Neural cell (in vitro differentiated cells): ENCODE measurements around the gene TRMT11. TPM values are rescaled to one million over a fixed set of nuclear protein-coding genes. Genes with fewer than 3 reads are reported as not detected.

Experiments used
- H2AFZ ChIP-seq: fragments of 200-600, 300-800 bp; sonication (generic), shearing (Covaris generic); 2 replicates; pipeline ENCODE4 v1.6.0; 2014; ENCODE audit warnings: low read depth, mild to moderate bottlenecking, antibody characterized with exemption, low read length, moderate library complexity
- H3F3A ChIP-seq: fragments of 200-600 bp; shearing (Covaris generic); 2 replicates; pipeline ENCODE4 v1.6.1; 2016; ENCODE audit warnings: mild to moderate bottlenecking, moderate library complexity, mixed read lengths, antibody characterized with exemption, low read length; ENCODE audit not compliant: insufficient read depth, poor library complexity, severe bottlenecking
- H3K27ac ChIP-seq: fragments of 200-600, 300-800 bp; sonication (generic), shearing (Covaris generic); 2 replicates; pipeline ENCODE4 v1.5.1; 2014; ENCODE audit warnings: mild to moderate bottlenecking, low read length, moderate library complexity
- H3K27me3 ChIP-seq: fragments of 300-800, 200-600 bp; sonication (generic), shearing (Covaris generic); 2 replicates; pipeline ENCODE4 v1.6.0; 2014; ENCODE audit warnings: mild to moderate bottlenecking, low read depth, low read length, moderate library complexity; ENCODE audit not compliant: insufficient read depth
- H3K36me3 ChIP-seq: fragments of 300-800, 200-600 bp; sonication (generic), shearing (Covaris generic); 2 replicates; pipeline ENCODE4 v1.5.1; 2014; ENCODE audit warnings: mild to moderate bottlenecking, antibody characterized with exemption, low read length, moderate library complexity; ENCODE audit not compliant: insufficient read depth
- H3K4me2 ChIP-seq: fragments of 300-800, 200-600 bp; sonication (generic), shearing (Covaris generic); 2 replicates; pipeline ENCODE4 v1.6.0; 2014; ENCODE audit warnings: mild to moderate bottlenecking, low read length
- H3K4me3 ChIP-seq: fragments of 300-800, 200-600 bp; sonication (generic), shearing (Covaris generic); 2 replicates; pipeline ENCODE4 v1.5.1; 2014; ENCODE audit warnings: mild to moderate bottlenecking, low read length, moderate library complexity
- H3K79me2 ChIP-seq: fragments of 200-600 bp; shearing (Covaris generic); replicated peaks from 2 replicates; pipeline ENCODE4 v1.6.0; 2014; ENCODE audit warnings: mild to moderate bottlenecking, low read length, moderate library complexity; ENCODE audit not compliant: insufficient read depth
- H3K9ac ChIP-seq: fragments of 300-800, 200-600 bp; sonication (generic), shearing (Covaris generic); 2 replicates; pipeline ENCODE4 v1.6.1; 2016; ENCODE audit warnings: mild to moderate bottlenecking, low read length, mixed read lengths
- H3K9me2 ChIP-seq: fragments of 200-600 bp; shearing (Covaris generic); 2 replicates; pipeline ENCODE4 v1.6.1; 2016; ENCODE audit warnings: mild to moderate bottlenecking, low read length, mixed read lengths; ENCODE audit not compliant: insufficient read depth
- H3K9me3 ChIP-seq: fragments of 200-600, 300-800 bp; sonication (generic), shearing (Covaris generic); 2 replicates; pipeline ENCODE4 v1.6.1; 2016; ENCODE audit warnings: mild to moderate bottlenecking, mixed run types, low read length, moderate library complexity, mixed read lengths
- H4K20me1 ChIP-seq: fragments of 200-600 bp; shearing (Covaris generic); 2 replicates; pipeline ENCODE4 v1.6.1; 2016; ENCODE audit warnings: mild to moderate bottlenecking, mixed run types; ENCODE audit not compliant: insufficient read depth
- CTCF ChIP-seq: fragments of 450-650 bp; IDR thresholded peaks from 2 replicates; pipeline ENCODE4 v1.5.1; 2014; ENCODE audit warnings: antibody characterized with exemption, mild to moderate bottlenecking, moderate library complexity; ENCODE audit not compliant: poor library complexity, severe bottlenecking
- EP300 ChIP-seq: fragments of 450-650 bp; conservative IDR thresholded peaks from 2 replicates; pipeline ENCODE4 v1.6.1; 2014; ENCODE audit warnings: antibody characterized with exemption, mild to moderate bottlenecking, moderate library complexity; ENCODE audit not compliant: poor library complexity, severe bottlenecking
- EZH2 ChIP-seq: fragments of 200-600, 300-800 bp; shearing (Covaris generic), sonication (generic); IDR thresholded peaks from 2 replicates; pipeline ENCODE4 v1.6.1; 2014; ENCODE audit warnings: antibody characterized with exemption, low read length, borderline replicate concordance, mild to moderate bottlenecking; ENCODE audit not compliant: insufficient read depth, poor library complexity, severe bottlenecking
- MXI1 ChIP-seq: fragments of 450-650 bp; conservative IDR thresholded peaks from 2 replicates; pipeline ENCODE4 v1.6.1; 2014; ENCODE audit warnings: antibody characterized with exemption, mild to moderate bottlenecking; ENCODE audit not compliant: poor library complexity, severe bottlenecking
- POLR2AphosphoS5 ChIP-seq: IDR thresholded peaks from 2 replicates; pipeline ENCODE4 v1.6.1; 2012
- RAD21 ChIP-seq: fragments of 450-650 bp; conservative IDR thresholded peaks from 2 replicates; pipeline ENCODE4 v1.6.1; 2014; ENCODE audit warnings: antibody characterized with exemption, mild to moderate bottlenecking, moderate library complexity
- REST ChIP-seq: IDR thresholded peaks from 2 replicates; pipeline ENCODE4 v1.6.1; 2012; ENCODE audit warnings: borderline replicate concordance
- SMC3 ChIP-seq: fragments of 450-650 bp; conservative IDR thresholded peaks from 2 replicates; pipeline ENCODE4 v1.6.1; 2014; ENCODE audit warnings: antibody characterized with exemption, mild to moderate bottlenecking, moderate library complexity; ENCODE audit not compliant: poor library complexity
- TAF1 ChIP-seq: IDR thresholded peaks from 2 replicates; pipeline ENCODE4 v1.6.1; 2012; ENCODE audit warnings: low read depth
- polyA plus RNA-seq: library from polyadenylated mRNA; depleted of rRNA; stranded (reverse); fragments of >200 nt; gene quantifications from 2 replicates; pipeline ENCODE4 v1.2.3, GENCODE V29; 2014

The TRMT11 gene
- polyA plus RNA-seq, 1 donor from 2014 or later = 37.6 TPM

- Histone ChIP-seq H3K27me3 (no peaks in the 10 kb centered on the region), H3K9ac (no peak overlapping the region), H4K20me1 (no peaks in the 10 kb centered on the region), H3K4me3 (no peak overlapping the region), H3K27ac (no peak overlapping the region), H2AFZ (no peak overlapping the region), H3K79me2 (no peaks in the 10 kb centered on the region), H3K9me2 (no peaks in the 10 kb centered on the region), H3K4me2 (no peak overlapping the region), H3F3A (no peaks in the 10 kb centered on the region), H3K36me3 (no peaks in the 10 kb centered on the region), H3K9me3 (no peaks in the 10 kb centered on the region)
- TF ChIP-seq EP300 (no peak), TAF1 (no peak), REST (no peak), POLR2AphosphoS5 (no peak), EZH2 (no peak), CTCF (no peak), RAD21 (no peak), MXI1 (no peak), SMC3 (no peak)
Observed at GRCh38 chr6:126066053-126067048, 80.0 kb downstream of the TRMT11 start.

- H3K9me3 ChIP-seq = no peaks in the 10 kb centered on the region
- no peaks in the 10 kb centered on the region for H3K79me2 ChIP-seq
- no peaks in the 10 kb centered on the region for H3K9me2 ChIP-seq
- H4K20me1 ChIP-seq = no peaks in the 10 kb centered on the region
- no peak overlapping the region for H3K27ac ChIP-seq
- H3K4me2 ChIP-seq = no peak overlapping the region
- H2AFZ ChIP-seq = no peak overlapping the region
- H3K27me3 ChIP-seq = no peaks in the 10 kb centered on the region
- no peak overlapping the region for H3K4me3 ChIP-seq
- no peak for TF ChIP-seq RAD21
- no peak for TF ChIP-seq POLR2AphosphoS5
- no peak for TF ChIP-seq CTCF
- no peak for TF ChIP-seq EP300
- no peak for TF ChIP-seq TAF1
- no peak for TF ChIP-seq EZH2
- TF ChIP-seq MXI1 = no peak
- no peak for TF ChIP-seq SMC3
- TF ChIP-seq REST = no peak
- no peaks in the 10 kb centered on the region for H3K36me3 ChIP-seq
- no peak overlapping the region for H3K9ac ChIP-seq
- H3F3A ChIP-seq = no peaks in the 10 kb centered on the region
Observed at GRCh38 chr6:126067073-126067472, 80.7 kb downstream of the TRMT11 start.
